Measurements from ENCODE around the gene CHRNG. TPM values are rescaled to one million over a fixed set of nuclear protein-coding genes. Genes with fewer than 3 reads are reported as not detected.

The CHRNG gene
- total RNA-seq, 4 donors from 2014 or later: not detected

GRCh38 chr2:232508251-232508650, 31.2 kb upstream of the CHRNG start:
- no peak for TF ChIP-seq CTCF (IDR thresholded peaks at IDR 0.05; ENCODE audit: low read depth)

- TF ChIP-seq CTCF (IDR thresholded peaks at IDR 0.05; ENCODE audit: low read depth): no peak
These were observed 28.1 kb upstream of the CHRNG start for GRCh38 chr2:232511336-232511890.

GRCh38 chr2:232512602-232513001, 26.9 kb upstream of the CHRNG start:
- TF ChIP-seq CTCF (IDR thresholded peaks at IDR 0.05; ENCODE audit: low read depth): no peak

- no peak for TF ChIP-seq CTCF (IDR thresholded peaks at IDR 0.05; ENCODE audit: low read depth)
These were observed 26.1 kb upstream of the CHRNG start for GRCh38 chr2:232513353-232513752.

- no peak for TF ChIP-seq CTCF (IDR thresholded peaks at IDR 0.05; ENCODE audit: low read depth)
These were observed 23.9 kb upstream of the CHRNG start for GRCh38 chr2:232515639-232516038.

- no peak for TF ChIP-seq CTCF (IDR thresholded peaks at IDR 0.05; ENCODE audit: low read depth)
These were observed 22.9 kb upstream of the CHRNG start for GRCh38 chr2:232516551-232516950.

DNA sequence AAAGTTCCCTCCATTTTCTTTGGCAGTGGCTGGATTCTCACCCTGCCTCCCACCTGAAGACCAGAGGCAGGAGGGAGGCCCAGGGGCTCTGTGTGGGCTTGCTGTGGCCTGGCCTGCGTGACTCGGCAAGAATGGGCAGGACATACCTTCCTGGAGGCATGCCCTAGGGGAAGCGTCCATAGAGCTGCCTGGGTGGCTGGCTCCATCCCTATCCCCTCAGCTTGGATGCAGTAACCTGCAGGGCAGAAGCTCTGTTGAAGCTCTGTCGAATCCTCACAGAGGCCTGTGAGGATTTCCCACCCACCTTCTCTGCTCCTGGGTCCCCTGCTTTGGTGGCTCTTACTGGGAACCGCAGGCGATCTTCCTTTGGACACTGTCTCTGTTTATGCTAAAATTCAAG, 20.6 kb upstream of the CHRNG start:
- no peak for TF ChIP-seq CTCF (IDR thresholded peaks at IDR 0.05; ENCODE audit: low read depth)
